Glutamatergic neuron (in vitro differentiated cells): ENCODE measurements around the gene DPP4. TPM values are rescaled to one million over a fixed set of nuclear protein-coding genes. Genes with fewer than 3 reads are reported as not detected.

Source experiments
- DNase-seq: peaks from one replicate; pipeline ENCODE4 v3.0.0; 2022
- H3K27ac Mint-ChIP-seq: one replicate; pipeline ENCODE4 v1.8.0; 2020; ENCODE audit warnings: mild to moderate bottlenecking, mixed read lengths, inconsistent platforms; ENCODE audit not compliant: unreplicated experiment
- H3K27me3 Mint-ChIP-seq: one replicate; pipeline ENCODE4 v1.8.0; 2020; ENCODE audit warnings: mild to moderate bottlenecking, moderate library complexity, mixed read lengths, inconsistent platforms; ENCODE audit not compliant: unreplicated experiment
- H3K36me3 Mint-ChIP-seq: one replicate; pipeline ENCODE4 v1.8.0; 2020; ENCODE audit warnings: mild to moderate bottlenecking, mixed read lengths, inconsistent platforms; ENCODE audit not compliant: unreplicated experiment
- H3K4me1 Mint-ChIP-seq: one replicate; pipeline ENCODE4 v1.8.0; 2020; ENCODE audit warnings: mild to moderate bottlenecking, low read depth, mixed read lengths, inconsistent platforms; ENCODE audit not compliant: unreplicated experiment
- H3K4me3 Mint-ChIP-seq: one replicate; pipeline ENCODE4 v1.8.0; 2020; ENCODE audit warnings: mild to moderate bottlenecking, mixed read lengths, inconsistent platforms; ENCODE audit not compliant: unreplicated experiment
- H3K9me3 Mint-ChIP-seq: one replicate; pipeline ENCODE4 v1.8.0; 2020; ENCODE audit warnings: mild to moderate bottlenecking, moderate library complexity, mixed read lengths, inconsistent platforms; ENCODE audit not compliant: unreplicated experiment
- total RNA-seq: library from RNA; stranded (reverse); fragmentation: NEBNext Ultra II Directional; extraction: Animal tissue kit (Norgen Biotek cat#: 25700); gene quantifications from one replicate; pipeline ENCODE4 v1.2.1, GENCODE V29; 2021; ENCODE audit not compliant: unreplicated experiment
- TF ChIP-seq, protein P1 (sequence below): fragments of 200-600 bp; sonication (generic); IDR thresholded peaks from one replicate; pipeline ENCODE4 v1.5.0; 2021; ENCODE audit not compliant: partially characterized antibody, unreplicated experiment

The DPP4 gene
- total RNA-seq, 1 donor from 2014 or later, result 0.20 TPM

DNA sequence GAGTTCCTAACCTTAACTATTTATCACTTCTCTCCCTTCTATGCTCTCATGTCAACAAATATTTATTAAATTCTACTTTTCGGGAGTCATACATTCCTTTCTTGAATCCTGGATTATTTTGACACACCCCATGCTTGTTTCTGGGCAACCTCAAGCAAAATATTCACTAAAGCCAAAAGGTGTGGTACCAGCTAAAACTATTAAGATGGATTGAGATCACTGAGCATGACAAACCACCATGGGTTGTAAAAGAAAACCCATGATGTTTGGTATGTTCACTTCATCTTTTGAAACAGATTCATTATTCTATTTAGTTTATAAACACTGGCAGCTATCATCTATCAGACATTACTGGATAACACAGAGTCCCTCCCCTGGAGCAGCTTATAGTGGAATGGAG is 32.5 kb downstream of the DPP4 start:
- Mint-ChIP-seq H3K36me3 (peaks cover 5% of the 10 kb centered on the region), H3K4me1 (no peaks in the 10 kb centered on the region)

DNA sequence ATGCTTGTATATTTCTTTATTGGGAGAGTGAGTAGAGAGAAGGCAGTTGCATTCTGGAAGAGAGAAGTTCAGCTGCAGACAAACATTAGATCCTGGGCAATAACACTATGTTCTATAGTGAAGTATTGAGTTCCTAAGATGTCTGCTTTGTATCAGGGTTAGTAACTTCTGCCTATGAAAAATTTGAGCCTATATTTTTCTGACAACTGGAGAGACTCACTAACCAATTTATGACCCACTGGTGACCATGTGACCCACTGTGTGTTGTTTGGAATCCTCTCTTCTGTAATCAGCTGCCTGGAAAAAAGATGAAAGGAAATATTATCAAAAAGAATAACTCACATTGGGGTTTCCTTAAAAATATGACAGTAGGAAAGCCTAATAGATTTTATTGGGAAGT is 35.3 kb downstream of the DPP4 start:
- Mint-ChIP-seq H3K4me3 (no peak overlapping the region), H3K4me1 (peaks cover 3% of the 10 kb centered on the region), H3K27ac (no peak overlapping the region), H3K27me3 (peaks cover 4% of the 10 kb centered on the region), H3K36me3 (peaks cover 5% of the 10 kb centered on the region), H3K9me3 (no peaks in the 10 kb centered on the region)
- no peak for DNase-seq
- TF ChIP-seq, protein P1, sequence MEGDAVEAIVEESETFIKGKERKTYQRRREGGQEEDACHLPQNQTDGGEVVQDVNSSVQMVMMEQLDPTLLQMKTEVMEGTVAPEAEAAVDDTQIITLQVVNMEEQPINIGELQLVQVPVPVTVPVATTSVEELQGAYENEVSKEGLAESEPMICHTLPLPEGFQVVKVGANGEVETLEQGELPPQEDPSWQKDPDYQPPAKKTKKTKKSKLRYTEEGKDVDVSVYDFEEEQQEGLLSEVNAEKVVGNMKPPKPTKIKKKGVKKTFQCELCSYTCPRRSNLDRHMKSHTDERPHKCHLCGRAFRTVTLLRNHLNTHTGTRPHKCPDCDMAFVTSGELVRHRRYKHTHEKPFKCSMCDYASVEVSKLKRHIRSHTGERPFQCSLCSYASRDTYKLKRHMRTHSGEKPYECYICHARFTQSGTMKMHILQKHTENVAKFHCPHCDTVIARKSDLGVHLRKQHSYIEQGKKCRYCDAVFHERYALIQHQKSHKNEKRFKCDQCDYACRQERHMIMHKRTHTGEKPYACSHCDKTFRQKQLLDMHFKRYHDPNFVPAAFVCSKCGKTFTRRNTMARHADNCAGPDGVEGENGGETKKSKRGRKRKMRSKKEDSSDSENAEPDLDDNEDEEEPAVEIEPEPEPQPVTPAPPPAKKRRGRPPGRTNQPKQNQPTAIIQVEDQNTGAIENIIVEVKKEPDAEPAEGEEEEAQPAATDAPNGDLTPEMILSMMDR, result no peak

More for the DNA sequence above, 32.5 kb downstream of the DPP4 start:
- DNase-seq, result no peak
- TF ChIP-seq, protein P1, result no peak
- H3K27me3 Mint-ChIP-seq, result peaks cover 4% of the 10 kb centered on the region
- H3K27ac Mint-ChIP-seq, result no peak overlapping the region
- H3K9me3 Mint-ChIP-seq, result no peaks in the 10 kb centered on the region
- no peak overlapping the region for H3K4me3 Mint-ChIP-seq

DNA sequence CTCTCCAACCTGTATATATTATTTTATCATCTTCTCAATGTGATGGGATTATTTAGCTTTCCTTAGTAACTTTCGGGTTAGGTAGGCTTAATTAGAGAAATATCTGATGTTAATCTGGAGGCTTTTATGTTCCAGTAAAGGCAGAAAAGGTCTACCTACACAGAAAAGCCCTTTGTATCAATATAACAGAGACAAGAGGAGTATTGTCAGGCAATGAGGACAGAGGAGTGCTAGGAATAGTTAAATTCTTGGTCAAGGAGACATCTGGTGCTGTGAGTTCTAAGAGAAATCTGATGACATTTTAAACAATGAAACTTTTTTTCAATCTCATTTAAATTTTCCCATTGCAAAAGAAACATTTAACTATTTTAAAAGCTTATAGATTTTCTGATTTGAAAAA is 36.1 kb downstream of the DPP4 start:
- H3K9me3 Mint-ChIP-seq, result no peaks in the 10 kb centered on the region
- H3K27me3 Mint-ChIP-seq, result peaks cover 6% of the 10 kb centered on the region
- DNase-seq, result no peak
- H3K4me1 Mint-ChIP-seq, result peaks cover 3% of the 10 kb centered on the region
- TF ChIP-seq, protein P1, result no peak
- no peak overlapping the region for H3K4me3 Mint-ChIP-seq
- peaks cover 4% of the 10 kb centered on the region for H3K36me3 Mint-ChIP-seq
- no peak overlapping the region for H3K27ac Mint-ChIP-seq

DNA sequence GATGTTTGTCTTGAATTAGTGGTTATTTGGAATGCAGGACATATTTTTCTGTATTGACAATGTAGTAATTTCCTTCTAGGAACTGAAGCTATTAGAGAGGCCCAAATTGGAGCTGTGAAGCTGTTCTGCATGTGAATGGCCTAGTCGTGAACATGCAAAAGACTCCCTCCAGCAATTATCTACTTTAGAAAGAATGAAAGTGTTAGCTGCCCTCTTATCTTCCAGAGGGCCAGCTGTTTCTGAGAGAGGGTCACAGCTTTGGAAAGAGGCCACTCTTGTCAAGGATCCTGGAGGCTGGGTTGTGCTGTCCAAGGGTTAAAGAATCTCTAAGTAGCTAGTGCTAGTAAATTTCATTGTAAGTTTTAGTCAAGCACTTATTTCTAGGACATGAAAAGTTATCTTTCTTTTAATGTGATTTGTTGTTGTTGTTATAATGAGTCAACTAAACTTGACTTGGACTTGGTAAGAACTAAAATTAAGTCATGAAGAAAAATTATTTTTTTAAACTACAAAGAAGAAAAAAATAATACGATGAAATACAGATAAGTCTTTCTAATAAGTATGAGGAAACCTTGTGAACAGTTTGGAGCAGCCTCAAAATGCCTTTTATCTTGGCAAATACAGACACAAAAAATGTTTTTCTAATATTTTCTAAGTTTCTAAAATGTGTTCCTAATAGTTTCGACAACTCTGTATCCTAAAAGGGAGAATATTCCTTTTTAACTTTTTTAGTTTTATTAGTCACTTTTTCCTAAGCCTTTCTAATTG is 36.8 kb downstream of the DPP4 start:
- no peak overlapping the region for H3K27ac Mint-ChIP-seq
- DNase-seq, result no peak
- H3K4me1 Mint-ChIP-seq, result peaks cover 3% of the 10 kb centered on the region
- H3K27me3 Mint-ChIP-seq, result peaks cover 6% of the 10 kb centered on the region
- TF ChIP-seq, protein P1, result no peak
- H3K4me3 Mint-ChIP-seq, result no peak overlapping the region
- no peaks in the 10 kb centered on the region for H3K9me3 Mint-ChIP-seq
- no peaks in the 10 kb centered on the region for H3K36me3 Mint-ChIP-seq

DNA sequence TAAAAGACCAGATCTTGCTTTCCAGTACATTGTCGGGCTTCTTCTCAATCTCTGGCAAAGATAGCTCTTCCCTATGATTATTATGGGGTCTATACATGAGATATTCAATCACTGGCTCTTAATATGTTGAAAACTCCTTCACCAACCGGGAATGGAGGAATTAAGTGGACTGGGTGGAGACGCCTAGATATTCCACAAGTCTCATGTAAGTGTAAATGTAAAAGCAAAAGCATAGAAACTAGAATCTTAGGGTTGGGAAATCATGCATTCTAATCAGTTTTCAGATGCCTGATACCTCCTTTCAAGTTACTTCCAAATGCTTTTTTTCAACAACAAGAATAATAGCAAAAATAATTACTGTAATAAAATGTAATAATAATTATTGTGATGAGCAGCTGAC is 38.0 kb downstream of the DPP4 start:
- no peak for DNase-seq
- Mint-ChIP-seq H3K27ac (no peak overlapping the region), H3K36me3 (no peaks in the 10 kb centered on the region), H3K4me3 (no peak overlapping the region), H3K4me1 (peaks cover 3% of the 10 kb centered on the region), H3K9me3 (no peaks in the 10 kb centered on the region), H3K27me3 (peaks cover 6% of the 10 kb centered on the region)
- TF ChIP-seq, protein P1, result no peak
